CMK (cell line): Measurements from ENCODE around the gene SOBP.

Source experiments
- DNase-seq: peaks from one replicate; pipeline ENCODE4 v3.0.0-alpha.2; 2010; ENCODE audit warnings: low read depth

Gene SOBP

DNA sequence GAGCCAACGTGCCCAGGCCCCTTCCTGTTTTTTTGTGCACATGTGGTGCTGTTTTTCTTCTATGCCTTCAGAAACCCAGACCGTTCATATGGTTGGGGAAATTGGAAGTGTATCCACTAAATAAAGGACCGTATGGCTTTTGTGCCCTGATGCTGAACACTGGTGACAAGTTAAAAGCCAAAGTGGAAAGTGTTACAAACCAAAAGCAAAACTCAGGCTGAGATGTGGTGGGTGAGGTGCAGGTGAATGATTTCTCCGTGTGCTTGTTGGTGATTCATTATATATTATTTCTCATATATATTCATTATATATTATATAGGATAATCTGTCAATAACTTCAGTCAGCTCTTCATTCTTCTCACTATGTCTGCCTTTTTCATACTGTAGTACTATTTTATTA, 148.6 kb downstream of the SOBP start:
- no peak for DNase-seq

DNA sequence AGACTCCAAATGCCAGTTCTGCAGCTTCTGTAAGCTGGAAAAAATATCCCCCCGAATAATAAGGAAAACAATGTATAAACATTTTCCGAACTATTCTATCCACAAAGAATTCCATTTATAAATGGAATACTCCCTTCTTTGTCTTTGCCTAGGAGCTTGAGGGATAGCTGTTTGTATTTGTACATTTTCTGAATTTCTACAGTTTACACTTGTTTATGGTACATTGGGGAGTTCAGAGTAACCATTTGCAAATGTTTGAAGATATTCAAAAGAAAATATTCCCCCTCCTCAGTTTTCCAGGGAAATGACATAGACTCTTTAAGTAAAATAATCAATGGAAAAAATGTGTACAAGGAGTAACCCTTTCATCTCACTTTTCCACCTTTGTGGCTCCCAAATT, 149.6 kb downstream of the SOBP start:
- DNase-seq: no peak

DNA sequence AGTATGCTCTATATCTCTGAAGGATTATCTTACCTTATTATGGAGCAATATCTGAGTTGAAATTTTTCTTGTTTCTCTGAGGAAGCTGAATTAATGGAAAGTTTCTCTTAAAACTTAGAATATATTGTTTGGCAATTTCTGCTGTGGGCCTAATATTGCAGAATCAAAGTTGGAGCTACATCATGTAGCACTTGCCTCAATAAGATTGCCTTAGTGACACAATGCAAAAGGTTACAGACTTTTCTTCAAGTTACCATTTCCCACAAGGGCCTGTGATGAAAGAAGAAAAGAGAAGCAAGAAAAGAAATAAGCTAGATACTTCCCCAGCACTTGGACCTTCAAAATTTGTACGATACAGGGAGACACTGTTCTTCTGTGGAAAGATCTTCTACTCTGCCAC, 151.2 kb downstream of the SOBP start:
- DNase-seq: no peak

DNA sequence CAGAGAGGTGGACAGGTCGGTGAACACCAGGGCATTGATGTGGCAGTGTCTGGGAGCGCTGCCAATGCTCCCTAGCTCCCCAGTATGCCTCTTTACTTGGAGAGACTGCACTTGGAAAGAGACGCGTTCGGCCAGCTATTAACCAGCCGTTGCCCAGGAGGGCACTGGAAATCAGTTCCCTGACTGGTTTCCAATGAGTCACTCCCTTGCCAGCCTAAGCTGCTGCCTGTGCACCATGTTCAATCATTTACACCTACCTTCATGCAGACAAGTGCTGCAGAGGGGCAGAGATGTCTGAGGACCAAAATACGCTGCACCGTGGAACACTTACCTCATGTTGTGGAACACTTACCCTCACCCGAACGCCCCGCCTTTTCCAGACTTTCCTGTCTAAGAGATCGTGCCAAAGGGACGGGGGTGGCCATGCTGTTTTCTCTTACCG, 151.6 kb downstream of the SOBP start:
- DNase-seq: no peak

DNA sequence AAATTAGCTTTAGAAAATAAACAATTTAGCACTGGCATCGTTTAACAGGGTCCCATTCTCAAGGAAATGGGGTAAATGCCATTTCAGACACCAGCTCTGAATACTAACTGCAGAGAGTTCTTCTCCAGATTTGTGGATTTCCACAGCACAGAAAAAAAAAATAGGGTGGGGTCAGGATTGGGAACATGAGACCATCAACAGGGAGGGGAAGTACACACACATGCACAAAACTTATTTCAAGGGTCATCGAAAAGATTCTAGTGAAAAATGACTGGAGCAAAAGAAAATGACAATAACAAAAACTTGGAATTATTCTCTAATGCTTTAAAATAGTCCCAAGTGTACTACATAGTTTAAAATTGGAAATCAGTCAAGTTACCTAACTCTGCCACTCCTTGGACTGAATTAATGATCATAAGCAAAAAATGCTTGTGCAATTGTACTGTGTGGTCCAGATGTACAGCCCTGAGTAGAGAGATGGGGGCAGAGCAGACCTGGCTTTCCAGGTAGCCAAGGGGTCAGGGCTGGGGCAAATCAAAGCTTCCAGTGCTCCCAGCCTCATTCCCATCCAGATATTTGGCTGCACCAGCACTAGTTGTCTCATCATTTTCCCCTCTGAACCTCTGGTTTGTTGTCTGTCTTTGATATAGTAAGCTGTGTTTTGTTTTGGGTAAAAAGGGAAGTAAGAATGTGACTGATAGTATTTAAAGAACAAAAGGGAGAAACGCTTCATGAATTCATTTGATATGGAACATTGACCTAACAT, 152.4 kb downstream of the SOBP start:
- no peak for DNase-seq

DNA sequence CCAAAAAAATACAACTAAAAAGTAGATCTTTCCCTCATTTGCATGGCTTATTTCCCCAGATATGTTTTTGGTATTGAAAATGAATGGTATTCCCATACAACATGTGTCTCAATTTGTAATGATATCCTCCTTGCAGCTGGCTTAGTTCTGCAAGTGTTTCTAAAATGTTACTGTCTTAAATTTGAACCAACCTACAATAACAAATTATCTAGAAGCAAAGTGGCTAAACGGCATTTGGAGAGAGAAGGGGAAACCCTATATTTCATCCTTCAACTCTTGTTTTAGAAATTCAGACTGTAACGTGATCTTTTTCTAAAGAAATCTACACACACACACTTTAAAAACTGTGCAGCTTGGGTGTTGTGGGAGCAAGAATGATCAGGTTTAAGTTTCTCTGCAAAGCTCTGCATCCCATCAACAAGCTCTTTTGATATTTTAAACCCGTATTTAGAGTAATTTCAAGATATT, 153.0 kb downstream of the SOBP start:
- no peak for DNase-seq

DNA sequence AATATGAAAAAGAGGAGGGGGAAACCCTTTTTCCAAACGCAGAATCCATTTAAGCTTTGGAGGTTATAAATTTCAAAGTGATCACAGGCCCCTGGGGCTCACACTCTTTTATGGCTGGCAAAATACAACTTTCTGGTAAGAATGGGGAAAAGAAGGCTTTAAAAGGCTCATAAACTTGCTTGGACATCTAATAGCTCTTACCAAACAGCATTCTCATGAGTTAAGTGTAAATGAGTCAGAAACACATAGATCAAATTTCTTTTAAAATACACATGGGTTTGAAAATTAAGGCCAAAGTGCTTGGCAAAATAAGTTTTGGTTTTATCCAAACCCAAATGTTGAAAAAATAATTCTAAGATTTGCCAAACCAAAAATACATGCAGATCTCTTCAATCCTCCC, 154.6 kb downstream of the SOBP start:
- DNase-seq: no peak

DNA sequence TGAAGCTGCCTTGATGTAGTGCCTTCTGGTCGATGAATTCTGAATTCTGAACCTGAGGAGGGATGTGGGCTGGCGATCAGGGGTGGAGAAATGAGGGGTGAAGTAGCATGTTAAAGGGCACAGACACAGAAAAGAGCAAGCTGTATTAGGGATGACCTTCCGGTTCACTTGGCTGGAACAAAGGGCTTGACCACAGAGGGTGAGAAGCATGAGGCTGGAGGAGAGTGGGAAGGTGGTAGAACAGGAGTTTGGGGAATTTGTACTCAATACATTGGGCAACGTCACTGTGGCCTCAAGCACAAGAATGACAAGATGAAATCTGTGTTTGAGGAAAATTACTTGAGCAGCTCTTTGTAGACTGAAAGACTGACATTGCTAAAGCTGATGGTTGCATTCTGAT, 155.8 kb downstream of the SOBP start:
- no peak for DNase-seq

DNA sequence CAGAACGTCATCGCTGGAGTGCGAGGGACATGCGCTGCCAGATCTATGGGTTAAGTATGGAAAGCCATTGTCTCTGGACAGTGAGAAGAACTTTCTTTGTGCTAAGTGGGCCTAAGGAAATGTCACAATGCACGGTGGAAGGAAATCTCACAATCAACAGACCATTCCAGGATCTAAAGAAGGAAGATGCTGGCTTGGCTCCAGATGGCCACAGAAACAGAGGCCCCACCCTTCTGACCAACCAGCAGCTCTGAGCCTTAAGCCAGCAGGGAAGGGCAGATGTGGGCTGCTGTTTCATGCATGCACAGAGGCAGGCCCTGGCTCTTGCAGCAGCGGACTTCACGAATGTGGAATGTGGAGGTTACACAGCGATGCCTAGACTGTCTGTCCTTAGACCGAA, 156.3 kb downstream of the SOBP start:
- no peak for DNase-seq

DNA sequence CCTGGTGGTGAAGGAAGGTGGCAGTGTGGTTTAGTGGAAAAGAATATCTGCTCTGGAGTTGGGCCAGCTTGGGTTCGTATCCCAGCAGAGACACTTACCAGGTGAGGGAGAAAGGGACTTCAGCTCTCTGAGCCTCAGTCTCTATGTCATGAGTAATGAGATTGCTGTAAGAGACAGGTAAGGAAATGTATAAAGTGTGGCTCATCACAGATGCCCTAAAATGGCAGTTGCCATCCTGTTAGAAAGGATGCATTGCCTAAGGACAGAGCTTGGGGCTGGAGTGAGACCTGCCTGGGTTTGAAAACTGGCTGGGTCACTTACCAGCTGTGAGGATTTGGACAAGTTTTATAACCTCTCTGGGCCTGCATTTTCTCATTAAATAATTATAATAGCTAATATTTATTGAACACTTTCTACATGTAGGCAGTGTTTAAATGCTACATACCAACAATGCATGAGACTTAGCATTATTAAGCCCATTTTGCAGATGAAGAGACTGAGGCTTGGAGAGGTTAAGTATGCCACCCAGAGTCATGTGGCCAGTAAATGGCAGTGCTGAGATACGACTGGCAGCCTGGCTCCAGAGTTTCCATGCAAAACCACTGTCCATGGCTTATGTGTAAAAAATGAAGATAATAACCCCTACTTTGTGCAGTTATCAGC, 157.0 kb downstream of the SOBP start:
- no peak for DNase-seq

DNA sequence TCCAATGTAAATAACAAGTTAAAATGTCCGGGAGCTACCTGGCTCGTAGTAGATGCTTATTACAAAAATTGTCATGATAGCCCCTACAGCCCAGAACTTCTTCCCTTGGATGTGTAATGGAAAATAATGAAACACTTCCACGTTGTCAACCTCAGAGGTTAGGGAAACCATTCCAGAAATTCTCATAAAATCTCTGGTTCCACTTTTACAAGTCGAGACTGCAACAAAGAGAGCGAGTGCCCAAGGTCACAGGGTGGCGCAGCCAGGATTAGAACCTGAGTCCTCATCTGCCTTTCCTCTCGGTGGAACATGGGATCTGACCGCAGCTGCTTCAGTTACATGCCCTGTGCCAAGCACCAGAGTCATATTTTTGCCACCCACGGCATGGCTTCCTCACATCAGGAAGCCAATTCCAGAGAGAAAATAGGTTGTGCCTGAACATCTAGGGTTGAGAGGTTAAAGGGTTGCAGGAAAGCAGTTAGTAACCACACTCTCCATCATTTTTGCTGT, 157.6 kb downstream of the SOBP start:
- DNase-seq: no peak

DNA sequence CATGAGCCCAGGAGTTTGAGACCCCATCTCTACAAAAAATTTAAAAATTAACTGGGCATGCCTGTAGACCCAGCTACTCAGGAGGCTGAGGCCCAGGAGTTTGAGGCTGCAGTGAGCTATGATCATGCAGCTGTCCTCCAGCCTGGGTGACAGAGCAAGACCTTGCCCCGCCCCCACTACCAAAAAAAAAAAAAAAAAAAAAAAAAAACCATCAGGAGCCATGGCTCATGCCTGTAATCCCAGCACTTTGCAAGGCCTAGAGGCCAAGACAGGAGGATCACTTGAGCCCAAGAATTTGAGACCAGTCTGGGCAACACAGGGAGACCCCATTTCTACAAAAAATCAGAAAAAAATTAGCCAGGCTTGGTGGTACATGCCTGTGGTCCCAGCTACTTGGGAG, 159.1 kb downstream of the SOBP start:
- DNase-seq: no peak

DNA sequence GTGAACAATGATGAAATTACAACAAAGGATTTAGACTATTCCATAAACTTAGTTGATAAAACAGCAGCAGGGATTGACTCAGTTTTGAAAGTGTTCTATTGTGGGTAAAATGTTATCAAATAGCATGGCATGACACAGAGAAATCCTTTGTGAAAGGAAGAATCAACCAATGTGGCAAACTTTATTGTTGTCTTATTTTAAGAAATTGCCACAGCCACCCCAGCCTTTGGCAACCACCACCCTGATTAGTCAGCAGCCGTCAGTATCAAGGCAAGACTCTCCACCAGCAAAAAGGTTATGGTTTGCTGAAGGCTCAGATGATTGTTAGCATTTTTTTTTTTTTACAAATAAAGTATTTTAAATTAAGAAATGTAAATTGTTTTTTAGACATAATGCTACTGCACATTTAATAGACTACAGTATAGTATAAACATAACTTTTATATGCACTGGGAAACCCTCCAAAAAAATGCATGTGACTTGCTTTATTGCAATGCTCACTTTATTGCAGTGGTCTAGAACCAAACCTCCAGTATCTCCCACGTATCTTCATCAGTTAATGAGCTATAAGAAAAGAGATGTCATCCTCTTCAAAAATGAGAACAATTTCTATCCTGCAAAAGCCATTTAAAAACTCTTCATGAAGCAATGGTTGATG, 162.7 kb downstream of the SOBP start:
- no peak for DNase-seq

DNA sequence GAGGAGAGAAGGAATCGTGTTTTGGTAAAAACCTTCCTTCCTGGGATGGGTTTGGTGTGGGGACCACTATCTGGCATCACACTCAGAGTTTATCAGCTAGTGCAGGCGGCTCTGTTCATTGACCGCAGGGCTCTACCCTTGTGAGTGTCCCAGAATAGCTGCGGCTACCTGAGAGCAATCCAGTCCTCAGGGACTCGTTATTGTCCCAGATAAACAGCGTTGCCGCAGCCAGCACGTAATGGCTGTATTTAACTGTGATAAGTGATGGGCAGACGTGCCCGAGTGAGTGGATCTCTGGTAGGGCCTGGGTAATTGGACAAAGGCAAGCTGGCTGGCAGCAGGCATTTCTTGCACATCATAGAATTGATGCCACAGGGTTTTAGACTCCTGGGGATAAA, 163.3 kb downstream of the SOBP start:
- peak; percentile 48 for DNase-seq

DNA sequence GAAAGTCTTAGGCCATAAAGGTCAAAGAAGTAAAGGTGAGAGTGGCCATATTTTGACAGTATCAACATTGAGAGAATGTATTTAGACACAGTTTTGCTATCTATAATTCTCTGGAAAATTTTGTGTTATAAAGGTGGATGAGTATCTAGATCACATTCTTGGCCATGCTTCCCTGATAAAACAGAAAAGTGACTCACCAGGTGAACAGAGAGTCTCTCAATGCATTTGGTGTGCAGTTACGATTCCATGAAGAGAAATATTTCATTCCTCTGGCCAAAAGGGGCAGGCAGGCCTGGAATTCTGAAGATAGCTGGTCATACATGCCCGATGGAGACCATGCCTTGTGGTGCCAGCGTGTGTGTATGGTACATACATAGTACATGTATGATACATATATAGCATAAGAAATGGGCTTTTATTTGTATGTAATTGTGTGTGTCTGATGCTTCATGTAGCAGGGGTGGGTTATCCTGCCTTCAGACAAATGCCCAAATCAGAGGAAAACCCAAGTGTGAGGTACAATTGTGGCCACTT, 164.0 kb downstream of the SOBP start:
- no peak for DNase-seq

DNA sequence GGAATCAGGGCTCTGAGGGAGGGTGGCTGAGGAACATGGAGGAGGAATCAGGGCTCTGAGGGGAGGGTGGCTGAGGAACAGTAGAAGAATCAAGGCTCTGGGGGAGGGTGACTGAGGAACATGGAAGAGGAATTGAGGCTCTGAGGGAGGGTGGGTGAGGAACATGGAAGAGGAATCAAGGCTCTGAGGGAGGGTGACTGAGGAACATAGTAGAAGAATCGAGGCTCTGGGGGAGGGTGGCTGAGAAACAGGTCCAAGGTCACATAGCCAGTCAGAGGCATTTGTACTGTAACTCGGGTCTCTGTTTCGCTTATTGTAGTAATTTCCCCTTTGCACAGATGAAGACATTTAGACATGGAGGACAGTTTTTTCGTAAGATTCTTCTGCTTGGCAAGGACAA, 164.8 kb downstream of the SOBP start:
- DNase-seq: no peak

DNA sequence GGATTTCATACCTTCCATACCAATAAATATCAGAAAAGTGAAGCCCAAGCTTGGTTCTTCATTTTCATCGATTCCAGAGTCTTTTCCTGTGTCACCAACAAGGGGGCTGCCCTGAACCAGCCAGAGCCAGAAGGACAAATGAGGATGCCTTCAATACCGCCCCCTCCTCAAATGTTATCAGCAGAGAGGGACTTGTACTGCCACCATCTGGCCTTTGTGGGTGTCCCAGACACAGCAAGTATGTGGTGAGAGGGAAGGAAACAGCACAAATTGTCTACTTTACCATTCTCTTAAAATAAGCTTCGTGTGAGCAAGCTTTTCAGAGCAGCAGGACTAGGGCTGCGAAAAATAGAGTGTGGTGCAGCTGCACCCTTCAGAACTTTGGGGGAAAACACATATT, 165.3 kb downstream of the SOBP start:
- no peak for DNase-seq

DNA sequence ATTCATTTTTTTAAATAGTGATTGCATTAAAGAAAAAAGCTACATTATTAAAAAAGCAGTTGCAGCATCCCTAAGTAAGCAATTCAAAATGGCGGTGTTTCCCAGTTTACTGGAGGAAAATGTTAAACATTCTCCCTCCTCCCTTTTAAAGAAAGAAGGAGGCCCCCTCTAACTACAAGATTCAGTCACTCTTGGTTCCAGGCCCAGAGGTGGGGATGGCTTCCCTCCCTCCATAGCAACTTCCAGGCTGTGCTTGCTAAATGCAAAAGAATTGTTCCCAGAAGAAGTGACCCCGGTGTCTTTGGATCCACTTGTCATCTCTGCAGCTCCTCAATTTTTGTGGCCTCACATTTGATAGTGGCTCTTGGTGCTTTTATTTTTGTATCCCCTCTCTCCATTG, 165.9 kb downstream of the SOBP start:
- no peak for DNase-seq

DNA sequence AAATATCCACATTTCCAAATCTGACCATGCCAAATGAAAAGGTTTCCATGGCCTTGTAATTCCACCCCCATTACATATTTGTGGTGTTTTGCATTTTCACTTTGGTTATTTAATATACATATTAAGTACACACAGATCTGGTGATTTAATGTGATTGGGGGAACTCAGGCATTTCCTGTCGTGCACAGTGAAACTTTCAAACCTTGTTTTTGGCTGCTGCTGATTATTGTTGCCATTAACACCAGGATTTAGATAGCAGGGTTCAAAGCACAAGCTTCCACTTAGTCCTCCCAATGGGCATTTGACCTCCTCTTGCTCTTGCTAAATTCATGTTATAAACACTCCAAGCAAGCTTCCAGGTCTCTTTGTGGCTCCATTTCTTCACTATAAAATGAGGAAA, 166.5 kb downstream of the SOBP start:
- DNase-seq: no peak

DNA sequence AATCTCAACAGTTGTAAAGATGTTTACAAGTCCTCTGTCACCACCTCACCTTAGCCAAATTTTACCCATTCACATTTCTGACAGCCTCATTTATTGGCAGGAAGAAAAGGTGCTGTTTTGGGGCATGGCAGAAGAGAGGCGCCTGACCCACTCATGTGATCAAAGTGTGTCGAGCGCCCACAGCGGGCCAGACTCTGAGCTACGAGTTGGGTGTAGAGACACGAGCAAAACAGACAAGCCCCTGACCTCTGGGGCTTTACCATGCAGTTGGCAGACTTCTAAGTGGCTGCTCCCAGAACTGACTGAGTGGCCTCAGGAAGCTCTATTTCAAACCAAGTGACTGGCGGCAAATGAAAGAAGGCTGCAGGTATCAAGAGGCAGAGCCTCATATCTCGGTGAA, 167.0 kb downstream of the SOBP start:
- DNase-seq: no peak

DNA sequence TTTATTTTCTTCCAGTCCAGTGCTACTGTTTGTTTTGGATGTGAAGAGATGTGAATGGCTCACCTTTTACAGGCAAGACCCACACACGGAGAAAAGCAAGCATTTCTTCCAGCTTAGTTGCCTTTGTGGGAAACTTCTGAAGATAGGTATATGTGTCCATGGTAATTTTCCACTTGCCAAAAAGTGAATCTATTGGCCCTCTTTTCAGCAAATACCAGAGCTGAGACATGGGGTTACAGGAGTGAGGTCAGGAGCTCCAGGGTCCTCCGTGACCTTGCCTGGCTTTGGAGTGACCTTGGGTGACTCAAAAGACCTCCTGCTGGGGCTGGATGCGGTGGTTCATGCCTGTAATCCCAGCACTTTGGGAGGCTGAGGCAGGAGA, 167.4 kb downstream of the SOBP start:
- DNase-seq: no peak

DNA sequence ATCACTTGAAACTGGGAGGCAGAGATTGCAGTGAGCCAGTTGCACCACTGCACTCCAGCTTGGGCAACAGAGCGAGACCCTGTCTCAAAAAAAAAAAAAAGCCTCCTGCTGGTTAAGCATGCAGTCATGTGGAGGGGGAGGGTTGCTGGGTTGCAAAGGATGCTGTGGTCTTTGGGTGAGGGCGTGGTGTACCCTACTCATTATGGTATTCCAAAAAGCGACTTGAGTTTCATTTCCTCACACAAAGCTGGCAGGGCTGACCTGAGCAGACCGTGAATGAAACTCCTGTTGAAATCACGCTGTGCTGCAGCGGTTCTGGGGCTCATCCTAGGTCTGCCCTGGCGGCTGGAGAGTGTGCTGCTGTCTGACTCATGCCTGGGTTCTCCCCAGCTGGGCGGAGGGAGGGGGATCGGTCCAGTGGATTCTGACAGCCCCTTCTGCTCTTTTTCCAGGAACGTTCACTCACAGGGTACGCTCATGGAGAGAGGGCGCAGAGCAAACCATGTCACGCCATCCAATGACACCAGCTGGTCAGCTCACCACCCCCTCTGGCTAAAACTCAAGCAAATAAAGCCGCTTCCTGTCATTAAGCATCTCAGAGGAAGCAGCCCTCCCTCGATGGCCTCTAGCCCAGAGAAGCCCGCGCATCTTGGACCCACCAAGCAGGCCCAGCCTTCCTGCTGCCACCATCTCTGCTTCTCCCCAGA, 168.0 kb downstream of the SOBP start:
- peak; percentile 49 for DNase-seq
